Measurements from ENCODE around the gene RAPGEF5.

The RAPGEF5 gene

GRCh38 chr7:22269963-22270362, 87.0 kb downstream of the RAPGEF5 start:
- in situ Hi-C loops (cut with HindIII; ENCODE audit: low sequenced_read_pairs), result no loop called here

- in situ Hi-C loops (cut with HindIII; ENCODE audit: low sequenced_read_pairs), result no loop called here
Observed at GRCh38 chr7:22268884-22269421, 88.0 kb downstream of the RAPGEF5 start.

GRCh38 chr7:22267930-22268615, 88.9 kb downstream of the RAPGEF5 start:
- in situ Hi-C loops (cut with HindIII; ENCODE audit: low sequenced_read_pairs), result no loop called here

- in situ Hi-C loops (cut with HindIII; ENCODE audit: low sequenced_read_pairs), result no loop called here
Observed at GRCh38 chr7:22262538-22262937, 94.4 kb downstream of the RAPGEF5 start.

GRCh38 chr7:22256541-22257096, 100.3 kb downstream of the RAPGEF5 start:
- in situ Hi-C loops (cut with HindIII; ENCODE audit: low sequenced_read_pairs), result no loop called here

DNA sequence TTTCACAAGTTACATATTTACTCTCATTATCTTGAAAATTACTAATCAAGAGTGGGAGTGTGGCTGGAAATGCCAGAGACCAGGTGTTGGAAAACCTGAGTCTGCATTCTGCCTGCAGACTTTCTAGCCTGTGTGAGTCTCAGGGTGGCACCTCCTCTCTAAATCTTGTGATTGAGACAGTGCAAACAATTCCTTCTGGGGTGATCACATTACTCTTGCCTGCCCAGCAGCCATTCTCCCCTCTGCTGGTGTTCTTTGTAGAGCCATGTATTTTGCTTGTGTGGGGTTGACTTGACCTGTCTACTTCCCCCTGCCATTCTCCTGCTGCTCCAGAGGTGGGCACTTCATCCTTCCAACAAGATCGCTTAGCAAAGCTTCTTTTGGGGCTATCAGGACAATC, 101.1 kb downstream of the RAPGEF5 start:
- in situ Hi-C loops (cut with HindIII; ENCODE audit: low sequenced_read_pairs), result no loop called here

GRCh38 chr7:22255342-22255741, 101.6 kb downstream of the RAPGEF5 start:
- in situ Hi-C loops (cut with HindIII; ENCODE audit: low sequenced_read_pairs), result no loop called here

GRCh38 chr7:22252936-22253536, 103.9 kb downstream of the RAPGEF5 start:
- in situ Hi-C loops (cut with HindIII; ENCODE audit: low sequenced_read_pairs), result no loop called here

DNA sequence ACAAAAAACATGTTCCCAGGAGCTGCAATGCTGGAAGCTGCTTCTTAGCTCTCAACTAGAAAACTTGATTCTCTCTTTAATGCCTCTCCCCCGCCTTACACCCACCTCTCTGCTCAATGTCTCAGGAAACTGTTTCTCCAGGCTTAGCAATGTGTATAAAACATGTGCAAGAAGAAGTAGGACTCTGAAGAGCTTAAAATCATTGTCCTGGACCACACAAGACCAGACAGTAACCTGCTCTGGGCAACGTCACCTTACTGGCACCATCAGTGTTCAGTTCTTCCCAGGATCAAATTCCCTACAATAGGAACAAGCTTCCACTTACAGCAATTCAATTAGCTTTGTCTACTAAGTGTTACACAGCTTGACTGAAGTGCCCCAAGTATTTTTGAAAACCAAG, 104.9 kb downstream of the RAPGEF5 start:
- in situ Hi-C loops (cut with HindIII; ENCODE audit: low sequenced_read_pairs), result no loop called here

GRCh38 chr7:22251281-22251680, 105.7 kb downstream of the RAPGEF5 start:
- in situ Hi-C loops (cut with HindIII; ENCODE audit: low sequenced_read_pairs), result no loop called here

- in situ Hi-C loops (cut with HindIII; ENCODE audit: low sequenced_read_pairs), result no loop called here
Observed at GRCh38 chr7:22250390-22250789, 106.6 kb downstream of the RAPGEF5 start.

DNA sequence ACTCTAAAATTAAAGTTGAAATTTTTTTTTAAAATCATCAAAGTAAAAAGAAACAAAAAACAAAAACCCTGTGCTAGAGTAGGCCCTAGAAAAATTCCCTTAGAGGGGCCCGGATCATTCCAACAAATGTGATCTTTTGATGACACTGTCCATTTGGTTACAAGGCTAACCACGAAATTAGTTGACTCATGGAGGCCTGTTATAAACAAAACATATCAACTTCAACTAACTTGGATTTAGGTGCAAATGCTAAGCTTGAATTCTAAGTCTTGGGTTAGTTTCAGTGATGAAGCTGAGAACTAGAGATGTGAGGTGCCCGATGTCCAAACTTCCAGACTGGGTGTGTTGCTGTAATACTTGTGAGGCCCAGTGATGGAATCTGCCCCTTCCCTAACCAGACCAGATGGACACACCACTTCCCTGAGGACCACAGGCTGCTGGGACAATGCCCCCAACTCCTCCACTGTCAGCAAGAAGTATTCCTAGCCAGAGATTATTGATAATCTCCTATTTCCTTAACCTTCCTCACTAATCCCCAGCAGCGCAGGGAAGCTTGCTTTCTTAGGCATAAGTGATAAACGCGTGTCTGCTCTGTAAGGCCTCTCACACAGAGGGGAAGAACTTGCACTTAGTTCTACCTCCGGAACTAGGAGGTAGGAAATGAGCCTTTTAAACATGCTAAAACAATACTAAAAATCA, 108.7 kb downstream of the RAPGEF5 start:
- in situ Hi-C loops (cut with HindIII; ENCODE audit: low sequenced_read_pairs), result no loop called here

DNA sequence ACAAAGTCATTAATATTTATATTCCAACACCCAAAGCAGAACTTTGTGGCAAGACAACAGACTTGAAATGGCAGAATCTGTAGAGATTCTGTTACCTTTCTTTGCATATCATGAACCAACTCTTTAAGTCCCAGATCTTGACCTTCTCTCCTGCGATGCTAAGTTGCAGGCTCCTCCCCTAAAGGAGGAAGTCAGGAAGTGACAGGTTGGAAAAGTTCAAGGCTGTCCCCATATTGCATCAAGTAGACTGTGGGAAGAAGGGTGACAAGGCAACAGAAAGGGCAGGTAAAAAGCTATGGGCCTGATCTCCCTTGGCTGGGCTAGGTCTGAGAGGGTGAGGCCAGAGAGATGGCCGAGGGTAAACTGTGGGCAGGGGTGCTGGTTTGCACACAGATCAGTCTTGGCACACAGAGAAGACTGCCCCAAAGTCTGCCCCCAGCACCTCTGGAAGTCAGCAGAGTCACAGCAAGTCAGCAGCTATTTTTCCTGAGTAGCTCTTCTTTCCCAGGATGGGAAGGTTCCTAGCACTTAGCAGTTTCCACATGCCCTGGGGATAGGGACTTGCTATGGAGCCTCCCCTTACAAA, 115.1 kb downstream of the RAPGEF5 start:
- in situ Hi-C loops (cut with HindIII; ENCODE audit: low sequenced_read_pairs), result no loop called here

DNA sequence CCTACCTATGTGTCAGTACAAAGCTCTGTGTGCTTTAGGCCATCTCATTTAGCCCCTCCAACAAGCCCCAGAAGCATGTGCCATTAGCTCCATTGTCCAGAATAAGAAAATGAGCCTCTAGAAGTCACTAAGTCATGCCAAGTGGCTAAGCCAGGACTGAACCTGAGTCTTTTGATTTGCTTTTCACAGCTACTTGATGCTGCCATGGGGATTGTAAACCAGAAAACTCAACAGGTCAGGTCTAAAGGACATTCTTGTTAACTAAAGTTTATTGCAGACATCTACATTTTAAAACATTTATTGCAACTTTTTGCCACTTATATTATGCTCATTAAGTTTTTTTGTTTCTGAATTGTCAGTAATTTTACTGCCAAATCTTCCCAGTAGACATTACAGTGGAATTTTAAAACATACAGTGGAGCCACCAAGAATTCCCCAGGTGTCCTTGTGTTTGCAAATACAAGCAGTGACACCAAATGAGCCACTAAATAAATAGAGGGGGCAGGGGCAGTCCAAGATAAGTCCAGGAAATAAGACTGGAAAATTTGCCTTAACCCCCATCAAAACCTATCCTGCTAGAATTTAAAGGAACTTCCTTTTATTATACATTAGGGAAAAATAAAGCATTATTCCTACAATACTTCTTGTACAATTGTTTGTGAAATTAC, 115.9 kb downstream of the RAPGEF5 start:
- in situ Hi-C loops (cut with HindIII; ENCODE audit: low sequenced_read_pairs), result no loop called here

- in situ Hi-C loops (cut with HindIII; ENCODE audit: low sequenced_read_pairs), result loop anchor here (10.0 kb wide), 1 partner anchor 84 kb away; no protein-coding TSS in a partner anchor
Observed at GRCh38 chr7:22238354-22239311, 118.3 kb downstream of the RAPGEF5 start.

- in situ Hi-C loops (cut with HindIII; ENCODE audit: low sequenced_read_pairs), result loop anchor here (10.0 kb wide), 1 partner anchor 80 kb away; no protein-coding TSS in a partner anchor
Observed at GRCh38 chr7:22235134-22235533, 121.8 kb downstream of the RAPGEF5 start.

DNA sequence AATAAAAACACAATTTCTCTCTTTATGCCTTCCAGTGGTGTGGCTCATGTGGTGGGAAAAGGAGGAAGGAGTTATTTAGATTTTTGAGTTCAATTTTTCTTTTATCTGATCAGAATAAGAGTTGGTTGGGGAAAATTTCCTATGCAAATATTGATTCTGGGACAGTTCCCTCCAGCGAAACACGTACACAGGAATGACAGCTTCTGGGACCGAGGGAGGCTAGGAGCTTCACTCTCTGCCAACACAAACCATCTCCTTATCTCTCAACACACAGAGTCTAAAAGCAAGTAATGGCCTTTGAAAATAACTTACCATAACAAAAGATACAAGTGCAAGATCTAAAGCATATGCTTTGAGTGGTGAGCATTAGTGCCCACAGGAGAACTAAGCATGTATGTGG, 122.7 kb downstream of the RAPGEF5 start:
- in situ Hi-C loops (cut with HindIII; ENCODE audit: low sequenced_read_pairs), result loop anchor here (10.0 kb wide), 1 partner anchor 79 kb away; no protein-coding TSS in a partner anchor

GRCh38 chr7:22231806-22232205, 125.1 kb downstream of the RAPGEF5 start:
- in situ Hi-C loops (cut with HindIII; ENCODE audit: low sequenced_read_pairs), result loop anchor here (10.0 kb wide), 1 partner anchor 77 kb away; no protein-coding TSS in a partner anchor

DNA sequence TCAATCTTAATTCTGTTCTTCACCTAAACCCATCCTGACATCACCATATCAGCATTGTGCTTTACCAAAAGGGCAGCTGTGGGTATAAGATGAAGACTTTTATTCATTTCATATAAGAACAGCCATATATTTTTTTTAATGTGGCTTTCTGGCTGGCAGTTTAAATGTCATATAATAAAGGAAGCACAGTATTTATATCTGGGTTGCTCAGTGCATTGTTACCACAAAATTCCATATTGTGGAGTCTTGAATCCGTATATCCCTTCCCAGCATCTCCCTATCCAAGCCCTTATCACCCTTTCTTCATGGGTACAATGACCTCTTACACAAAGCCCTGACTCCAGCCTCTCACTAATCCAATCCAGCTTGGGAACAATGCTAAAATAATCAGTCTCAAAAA, 125.8 kb downstream of the RAPGEF5 start:
- in situ Hi-C loops (cut with HindIII; ENCODE audit: low sequenced_read_pairs), result loop anchor here (10.0 kb wide), 1 partner anchor 76 kb away; no protein-coding TSS in a partner anchor
